ENCODE data around the gene PPP1R12B.
"Not testable (repeated sequence)": the region's sequence is repeated elsewhere in the genome, so short reads cannot be mapped to it uniquely, and the experiment has no call there.

DNA sequence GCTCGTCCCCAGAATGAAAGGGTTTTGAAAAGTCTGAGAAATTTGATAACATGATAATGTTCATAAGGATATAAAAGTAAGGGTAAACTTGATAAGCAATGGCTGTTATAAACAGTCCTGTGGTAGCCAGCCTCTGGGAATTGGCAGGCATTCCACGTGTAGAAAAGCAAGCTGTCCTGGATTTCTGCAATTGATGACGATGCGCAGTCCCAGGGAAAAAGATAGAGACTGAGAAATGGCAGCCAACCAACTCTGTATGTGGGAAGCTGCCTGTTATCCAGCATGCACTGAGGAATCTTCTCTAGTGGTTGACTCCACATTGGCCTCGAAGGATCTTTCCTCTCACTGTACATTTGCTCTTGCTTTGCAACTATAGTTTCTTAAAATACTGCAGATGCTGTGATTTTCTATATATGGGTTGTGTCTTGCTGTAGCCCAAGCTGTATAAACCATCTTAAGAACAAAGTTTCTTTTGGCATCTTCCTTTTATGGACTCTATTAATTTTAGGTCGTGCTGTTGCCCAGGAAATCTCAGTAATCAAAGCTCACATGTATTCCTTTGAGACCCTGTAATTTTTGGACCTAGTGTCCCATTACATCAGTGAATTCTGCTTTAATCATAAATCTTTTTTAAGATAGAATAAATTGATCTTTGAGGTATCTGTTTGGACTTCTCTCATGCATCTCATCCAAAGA, 157.5 kb downstream of the PPP1R12B start:
- TF ChIP-seq, protein P1, sequence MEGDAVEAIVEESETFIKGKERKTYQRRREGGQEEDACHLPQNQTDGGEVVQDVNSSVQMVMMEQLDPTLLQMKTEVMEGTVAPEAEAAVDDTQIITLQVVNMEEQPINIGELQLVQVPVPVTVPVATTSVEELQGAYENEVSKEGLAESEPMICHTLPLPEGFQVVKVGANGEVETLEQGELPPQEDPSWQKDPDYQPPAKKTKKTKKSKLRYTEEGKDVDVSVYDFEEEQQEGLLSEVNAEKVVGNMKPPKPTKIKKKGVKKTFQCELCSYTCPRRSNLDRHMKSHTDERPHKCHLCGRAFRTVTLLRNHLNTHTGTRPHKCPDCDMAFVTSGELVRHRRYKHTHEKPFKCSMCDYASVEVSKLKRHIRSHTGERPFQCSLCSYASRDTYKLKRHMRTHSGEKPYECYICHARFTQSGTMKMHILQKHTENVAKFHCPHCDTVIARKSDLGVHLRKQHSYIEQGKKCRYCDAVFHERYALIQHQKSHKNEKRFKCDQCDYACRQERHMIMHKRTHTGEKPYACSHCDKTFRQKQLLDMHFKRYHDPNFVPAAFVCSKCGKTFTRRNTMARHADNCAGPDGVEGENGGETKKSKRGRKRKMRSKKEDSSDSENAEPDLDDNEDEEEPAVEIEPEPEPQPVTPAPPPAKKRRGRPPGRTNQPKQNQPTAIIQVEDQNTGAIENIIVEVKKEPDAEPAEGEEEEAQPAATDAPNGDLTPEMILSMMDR (IDR thresholded peaks at IDR 0.05): not testable (repeated sequence)
- TF ChIP-seq EZH2, EZH2phosphoT487 (IDR thresholded peaks at IDR 0.05): not testable (repeated sequence)

Measured in neural progenitor cell (in vitro differentiated cells).